ENCODE measurements around the gene ZSCAN20.

Gene ZSCAN20

DNA sequence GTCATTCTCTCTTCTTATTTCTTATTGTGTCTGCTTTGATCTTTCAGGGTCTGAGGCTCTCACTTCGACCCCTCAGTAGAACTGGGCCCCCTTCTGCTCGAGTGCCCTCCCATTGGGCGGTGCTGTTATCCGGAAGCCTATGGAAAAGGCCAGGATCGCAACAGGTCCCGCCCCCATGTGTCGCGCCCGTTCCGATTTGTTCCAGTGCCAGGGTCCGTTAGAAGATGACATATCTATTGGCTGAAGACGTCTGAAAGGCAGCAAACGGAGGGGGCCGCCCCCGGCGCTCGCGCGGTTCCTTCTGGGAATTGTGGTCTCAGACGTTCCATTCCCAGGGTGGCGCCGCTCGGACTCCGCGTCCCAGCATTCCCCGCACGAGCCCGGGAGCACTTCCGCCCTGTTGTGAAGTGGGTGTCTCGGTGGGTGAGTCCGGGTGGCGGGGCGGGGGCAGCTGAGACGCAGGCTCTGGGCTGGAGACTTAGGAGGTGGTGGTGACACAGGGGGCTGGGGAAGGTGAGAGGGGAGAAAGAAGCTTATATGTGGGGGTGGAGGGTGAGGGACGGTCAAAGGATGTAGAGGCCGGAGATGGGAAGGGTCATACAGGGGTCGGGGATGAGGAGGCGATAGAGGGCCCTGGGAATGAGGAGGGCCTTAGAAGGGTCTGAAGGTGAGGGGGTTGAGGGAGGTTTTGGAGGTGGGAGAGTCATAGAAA lies at the start of gene ZSCAN20:
Gene ZSCAN20, plus strand, starts transcription at position 377 of the 712 bp plus-strand sequence. CDS start 6,644 bp downstream, outside the sequence.
- TF ChIP-seq, protein P1, sequence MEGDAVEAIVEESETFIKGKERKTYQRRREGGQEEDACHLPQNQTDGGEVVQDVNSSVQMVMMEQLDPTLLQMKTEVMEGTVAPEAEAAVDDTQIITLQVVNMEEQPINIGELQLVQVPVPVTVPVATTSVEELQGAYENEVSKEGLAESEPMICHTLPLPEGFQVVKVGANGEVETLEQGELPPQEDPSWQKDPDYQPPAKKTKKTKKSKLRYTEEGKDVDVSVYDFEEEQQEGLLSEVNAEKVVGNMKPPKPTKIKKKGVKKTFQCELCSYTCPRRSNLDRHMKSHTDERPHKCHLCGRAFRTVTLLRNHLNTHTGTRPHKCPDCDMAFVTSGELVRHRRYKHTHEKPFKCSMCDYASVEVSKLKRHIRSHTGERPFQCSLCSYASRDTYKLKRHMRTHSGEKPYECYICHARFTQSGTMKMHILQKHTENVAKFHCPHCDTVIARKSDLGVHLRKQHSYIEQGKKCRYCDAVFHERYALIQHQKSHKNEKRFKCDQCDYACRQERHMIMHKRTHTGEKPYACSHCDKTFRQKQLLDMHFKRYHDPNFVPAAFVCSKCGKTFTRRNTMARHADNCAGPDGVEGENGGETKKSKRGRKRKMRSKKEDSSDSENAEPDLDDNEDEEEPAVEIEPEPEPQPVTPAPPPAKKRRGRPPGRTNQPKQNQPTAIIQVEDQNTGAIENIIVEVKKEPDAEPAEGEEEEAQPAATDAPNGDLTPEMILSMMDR (IDR thresholded peaks at IDR 0.05; ENCODE audit: insufficient read depth, low read depth, low read length, missing control alignments), result no peak
- peak within 1 kb of the TSS; percentile 81 for H3K4me3 ChIP-seq (ENCODE audit: low read length)
- DNase-seq (ENCODE audit: low read depth), result peak; percentile 98

DNA sequence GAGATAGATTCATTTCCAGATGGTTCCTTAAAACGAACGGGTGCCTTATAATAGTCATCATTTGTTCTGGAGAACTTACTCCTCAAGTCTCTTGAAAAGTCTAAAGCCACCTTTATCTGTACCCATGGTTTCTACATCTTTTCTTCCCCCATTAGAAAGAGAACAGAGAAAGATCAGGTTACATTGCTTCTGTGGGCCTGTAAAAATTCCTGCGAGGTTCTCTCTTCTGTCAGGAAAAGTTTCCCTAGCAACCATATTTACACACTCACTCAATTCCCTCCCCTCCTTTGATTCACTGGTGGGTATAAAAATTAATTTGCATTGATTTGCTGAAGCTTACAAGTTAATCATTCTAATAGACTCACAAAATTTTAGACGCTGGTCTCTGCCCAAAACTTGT lies 48.2 kb upstream of the ZSCAN20 start:
- TF ChIP-seq, protein P1 (IDR thresholded peaks at IDR 0.05; ENCODE audit: insufficient read depth, low read depth, low read length, missing control alignments), result no peak
- no peak overlapping the region for H3K4me3 ChIP-seq (ENCODE audit: low read length)
- no peak for DNase-seq (ENCODE audit: low read depth)

DNA sequence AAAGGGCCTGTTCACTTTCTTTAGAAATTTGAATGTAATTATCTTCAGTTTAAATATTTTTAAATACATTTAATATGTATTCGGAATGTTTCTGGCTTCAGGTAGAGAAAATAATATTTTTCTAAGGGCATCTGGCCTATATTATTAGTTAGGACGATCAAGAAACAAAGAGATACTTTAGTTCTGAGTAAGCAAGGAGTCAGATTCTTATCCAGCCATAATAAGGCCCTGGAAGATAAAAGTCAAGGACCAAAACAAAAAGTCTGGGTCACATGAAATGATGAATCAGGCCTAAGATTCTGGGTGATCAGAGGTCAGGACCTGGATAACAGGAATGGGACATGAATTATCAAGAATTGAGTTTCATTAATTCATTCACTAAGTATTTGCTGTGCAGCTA lies 47.8 kb upstream of the ZSCAN20 start:
- H3K4me3 ChIP-seq (ENCODE audit: low read length), result no peak overlapping the region
- TF ChIP-seq, protein P1 (IDR thresholded peaks at IDR 0.05; ENCODE audit: insufficient read depth, low read depth, low read length, missing control alignments), result no peak
- DNase-seq (ENCODE audit: low read depth), result no peak

DNA sequence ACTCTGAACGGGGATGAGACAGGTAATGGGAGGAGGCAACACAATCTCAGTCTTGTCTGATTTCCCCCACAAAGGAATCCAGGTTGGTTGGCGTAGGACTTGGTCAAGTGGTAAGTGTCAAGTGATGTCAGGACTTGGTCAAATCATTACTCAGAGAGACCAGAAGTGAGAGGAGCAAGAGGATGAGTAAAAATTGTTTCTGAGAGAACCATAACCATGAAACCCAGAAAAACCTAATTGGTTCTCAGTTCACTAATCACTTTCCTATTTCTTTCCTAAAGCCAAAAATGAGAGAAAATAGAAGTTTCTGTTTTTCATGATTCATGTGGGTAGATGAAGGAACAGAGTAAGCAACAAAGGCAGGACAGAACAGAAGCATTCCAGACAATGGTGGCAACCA lies 46.5 kb upstream of the ZSCAN20 start:
- H3K4me3 ChIP-seq (ENCODE audit: low read length), result no peak overlapping the region
- no peak for DNase-seq (ENCODE audit: low read depth)
- TF ChIP-seq, protein P1 (IDR thresholded peaks at IDR 0.05; ENCODE audit: insufficient read depth, low read depth, low read length, missing control alignments), result no peak

DNA sequence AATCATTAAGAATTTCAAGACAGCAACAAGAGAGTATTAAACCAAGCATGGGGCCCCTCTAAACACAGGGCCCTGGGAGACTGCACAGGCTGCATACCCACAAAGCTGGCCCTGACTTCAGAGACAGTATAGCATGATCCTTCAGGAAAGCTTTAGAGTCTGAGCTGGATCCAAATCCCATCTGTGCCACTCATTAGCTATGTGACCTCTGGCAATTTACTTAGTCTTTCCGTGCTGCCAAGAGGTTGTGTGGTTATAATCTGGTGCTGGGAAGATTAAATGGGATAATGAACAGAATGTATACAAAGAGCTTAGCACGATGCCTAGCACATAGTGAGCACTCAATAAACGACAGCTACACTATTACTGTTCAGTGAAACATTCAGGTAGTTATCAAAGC lies 45.5 kb upstream of the ZSCAN20 start:
- TF ChIP-seq, protein P1 (IDR thresholded peaks at IDR 0.05; ENCODE audit: insufficient read depth, low read depth, low read length, missing control alignments), result no peak
- no peak overlapping the region for H3K4me3 ChIP-seq (ENCODE audit: low read length)
- DNase-seq (ENCODE audit: low read depth), result no peak

DNA sequence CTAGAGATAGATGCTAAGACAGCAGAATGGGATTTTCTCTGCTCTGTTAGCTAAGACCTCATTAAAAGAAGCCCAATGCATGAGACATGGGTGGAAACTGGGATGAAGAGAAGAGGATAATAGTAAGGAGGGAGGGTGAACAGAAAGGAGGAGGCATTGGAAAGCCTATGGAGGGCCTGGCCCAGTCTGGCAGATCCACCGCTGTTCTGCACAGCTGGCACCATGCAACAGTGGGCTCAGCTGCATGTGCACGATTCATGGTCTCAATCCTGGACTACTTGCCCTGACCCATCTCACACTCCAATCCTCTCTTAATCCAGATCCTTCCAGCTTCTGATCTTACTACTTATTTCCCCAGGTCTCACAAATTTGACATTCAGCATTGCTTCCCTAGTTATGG lies 43.8 kb upstream of the ZSCAN20 start:
- no peak for DNase-seq (ENCODE audit: low read depth)
- TF ChIP-seq, protein P1 (IDR thresholded peaks at IDR 0.05; ENCODE audit: insufficient read depth, low read depth, low read length, missing control alignments), result no peak
- H3K4me3 ChIP-seq (ENCODE audit: low read length), result no peak overlapping the region

DNA sequence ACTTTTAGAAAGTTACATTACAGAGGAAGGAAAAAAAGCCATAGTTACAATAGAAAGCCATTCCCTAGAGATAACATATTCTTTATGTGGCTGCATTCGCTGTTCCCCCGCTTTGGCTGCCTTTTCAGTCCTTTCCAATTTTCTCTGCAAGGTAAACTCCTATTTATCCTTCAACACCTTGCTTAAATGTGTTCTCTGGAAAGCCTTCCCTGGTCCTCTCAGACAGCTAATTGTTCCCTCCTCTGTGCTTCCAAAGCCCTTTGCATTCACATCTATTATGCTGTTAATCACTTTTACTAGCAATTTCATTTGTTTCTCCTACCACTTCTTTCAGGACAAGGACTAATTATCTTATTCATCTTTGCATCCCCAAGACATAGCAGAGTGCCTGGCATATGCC lies 43.1 kb upstream of the ZSCAN20 start:
- H3K4me3 ChIP-seq (ENCODE audit: low read length), result peak overlapping the region; percentile 61
- no peak for DNase-seq (ENCODE audit: low read depth)
- TF ChIP-seq, protein P1 (IDR thresholded peaks at IDR 0.05; ENCODE audit: insufficient read depth, low read depth, low read length, missing control alignments), result no peak
